Epithelial cell of proximal tubule (primary cell): ENCODE measurements around the gene RNF144A. TPM values are rescaled to one million over a fixed set of nuclear protein-coding genes. Genes with fewer than 3 reads are reported as not detected.

Experiments used
- DNase-seq: peaks from one replicate; pipeline ENCODE4 v3.0.0-alpha.2; 2011; ENCODE audit warnings: low read depth
- H3K4me3 ChIP-seq: 2 replicates; pipeline ENCODE4 v1.5.1; 2011; ENCODE audit warnings: low read depth, mild to moderate bottlenecking, low read length
- total RNA-seq: library from RNA; depleted of rRNA; stranded (reverse); fragments of >200 nt; gene quantifications from 2 replicates; pipeline ENCODE4 v1.2.3, GENCODE V29; 2015
- TF ChIP-seq, protein P1 (sequence below): conservative IDR thresholded peaks from 2 replicates; pipeline ENCODE4 v1.5.1; 2012; ENCODE audit warnings: low read depth, mild to moderate bottlenecking, low read length

The RNF144A gene
- total RNA-seq, 1 donor from 2014 or later: 17.4 TPM

GRCh38 chr2:6908291-6908690 is 8.9 kb upstream of the RNF144A start:
- H3K4me3 ChIP-seq: no peak overlapping the region
- TF ChIP-seq, protein P1, sequence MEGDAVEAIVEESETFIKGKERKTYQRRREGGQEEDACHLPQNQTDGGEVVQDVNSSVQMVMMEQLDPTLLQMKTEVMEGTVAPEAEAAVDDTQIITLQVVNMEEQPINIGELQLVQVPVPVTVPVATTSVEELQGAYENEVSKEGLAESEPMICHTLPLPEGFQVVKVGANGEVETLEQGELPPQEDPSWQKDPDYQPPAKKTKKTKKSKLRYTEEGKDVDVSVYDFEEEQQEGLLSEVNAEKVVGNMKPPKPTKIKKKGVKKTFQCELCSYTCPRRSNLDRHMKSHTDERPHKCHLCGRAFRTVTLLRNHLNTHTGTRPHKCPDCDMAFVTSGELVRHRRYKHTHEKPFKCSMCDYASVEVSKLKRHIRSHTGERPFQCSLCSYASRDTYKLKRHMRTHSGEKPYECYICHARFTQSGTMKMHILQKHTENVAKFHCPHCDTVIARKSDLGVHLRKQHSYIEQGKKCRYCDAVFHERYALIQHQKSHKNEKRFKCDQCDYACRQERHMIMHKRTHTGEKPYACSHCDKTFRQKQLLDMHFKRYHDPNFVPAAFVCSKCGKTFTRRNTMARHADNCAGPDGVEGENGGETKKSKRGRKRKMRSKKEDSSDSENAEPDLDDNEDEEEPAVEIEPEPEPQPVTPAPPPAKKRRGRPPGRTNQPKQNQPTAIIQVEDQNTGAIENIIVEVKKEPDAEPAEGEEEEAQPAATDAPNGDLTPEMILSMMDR: no peak
- no peak for DNase-seq

DNA sequence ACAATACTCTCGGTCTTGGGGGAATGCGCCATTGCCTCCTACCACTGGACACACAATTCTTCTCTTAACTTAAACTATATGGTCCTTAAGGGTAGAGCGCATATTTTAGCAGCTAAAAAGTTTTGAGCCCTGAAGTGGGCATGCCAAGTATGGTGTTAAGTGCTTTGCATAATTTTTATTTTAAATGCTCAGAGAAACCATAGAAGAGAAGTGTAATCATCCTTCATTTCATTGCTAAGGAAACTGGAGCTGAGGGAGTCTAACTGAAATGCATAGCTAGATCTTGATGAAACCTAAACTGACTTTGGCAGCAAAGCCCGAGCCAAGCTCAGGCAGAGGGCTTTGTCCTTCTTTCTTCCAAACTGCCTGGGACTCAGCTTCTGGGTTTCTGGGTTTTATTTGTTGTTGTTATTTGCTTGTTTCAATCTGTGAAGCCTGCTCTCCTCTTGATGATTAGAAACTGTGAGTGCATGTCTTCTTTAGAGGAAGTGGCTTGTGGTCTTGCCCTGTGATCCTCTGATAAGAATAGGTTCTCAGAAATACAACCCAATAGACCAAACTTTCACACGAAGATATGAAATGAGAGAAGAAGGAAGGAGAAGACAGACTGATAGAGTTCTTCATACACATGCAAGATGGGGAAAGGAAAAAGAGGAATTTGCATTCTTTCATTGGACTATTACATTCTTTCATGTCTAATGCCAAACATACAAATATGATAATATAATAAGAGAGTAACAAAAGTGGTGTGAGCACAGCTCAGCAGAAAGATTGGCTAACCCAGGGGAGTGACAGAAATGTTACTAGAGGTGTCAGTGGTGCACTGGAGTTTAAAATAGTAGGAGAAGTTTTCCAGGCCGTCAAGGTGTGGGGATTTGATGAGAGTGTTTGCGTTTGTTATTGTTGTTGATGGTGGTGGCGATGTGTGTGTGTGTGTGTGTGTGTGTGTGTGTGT is 7.5 kb upstream of the RNF144A start:
- TF ChIP-seq, protein P1: no peak
- H3K4me3 ChIP-seq: no peak overlapping the region
- DNase-seq: no peak

DNA sequence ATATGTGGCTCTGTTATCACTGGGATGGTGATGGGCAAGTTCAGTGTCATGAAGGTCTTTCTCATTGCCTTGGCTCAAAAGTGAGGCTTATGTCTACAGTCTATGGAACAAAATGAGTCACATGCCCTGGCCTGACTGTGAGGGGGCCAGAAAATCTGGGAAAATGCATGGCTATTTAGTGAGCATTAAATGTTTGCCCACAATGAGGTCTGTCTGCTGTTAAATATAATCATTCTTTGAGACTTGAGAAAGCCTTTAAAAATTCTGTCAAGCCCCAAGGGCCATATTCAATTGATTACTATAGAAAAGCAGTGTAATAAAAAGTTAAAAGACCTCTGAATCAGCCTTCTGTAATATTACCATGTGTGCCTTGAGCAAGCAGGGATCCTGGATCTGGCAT is 5.5 kb upstream of the RNF144A start:
- DNase-seq: no peak
- TF ChIP-seq, protein P1: no peak
- H3K4me3 ChIP-seq: no peak overlapping the region

DNA sequence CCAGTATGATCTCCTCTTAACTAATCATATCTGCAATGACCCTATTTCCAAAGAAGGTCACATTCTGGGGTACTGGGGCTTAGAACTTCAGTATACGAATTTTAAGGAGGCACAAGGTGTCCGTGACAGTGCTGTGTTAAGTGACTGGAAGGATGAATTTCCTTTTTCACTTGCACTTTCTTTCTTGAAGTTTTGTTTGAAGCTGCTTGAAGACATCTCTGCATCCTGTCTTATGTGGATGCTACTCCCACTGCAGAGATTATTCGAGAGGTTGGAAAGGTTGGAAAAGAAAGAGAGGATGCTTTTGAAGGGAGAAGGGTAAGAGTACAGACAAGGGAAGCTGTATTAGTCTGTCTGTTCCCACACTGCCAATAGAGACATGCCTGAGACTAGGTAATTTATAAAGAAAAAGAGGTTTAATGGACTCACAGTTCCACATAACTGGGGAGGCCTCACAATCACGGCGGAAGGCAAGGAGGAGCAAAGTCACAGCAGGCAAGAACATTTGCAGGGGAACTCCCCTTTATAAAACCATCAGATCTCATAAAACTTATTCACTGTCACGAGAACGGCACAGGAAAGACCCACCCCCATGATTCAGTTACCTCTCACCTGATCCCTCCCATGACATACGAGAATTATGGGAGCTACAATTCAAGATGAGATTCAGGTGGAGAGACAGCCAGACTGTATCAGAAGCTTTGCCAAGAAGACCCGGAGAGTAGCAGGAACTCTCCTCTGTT is 3.6 kb upstream of the RNF144A start:
- TF ChIP-seq, protein P1: no peak

DNA sequence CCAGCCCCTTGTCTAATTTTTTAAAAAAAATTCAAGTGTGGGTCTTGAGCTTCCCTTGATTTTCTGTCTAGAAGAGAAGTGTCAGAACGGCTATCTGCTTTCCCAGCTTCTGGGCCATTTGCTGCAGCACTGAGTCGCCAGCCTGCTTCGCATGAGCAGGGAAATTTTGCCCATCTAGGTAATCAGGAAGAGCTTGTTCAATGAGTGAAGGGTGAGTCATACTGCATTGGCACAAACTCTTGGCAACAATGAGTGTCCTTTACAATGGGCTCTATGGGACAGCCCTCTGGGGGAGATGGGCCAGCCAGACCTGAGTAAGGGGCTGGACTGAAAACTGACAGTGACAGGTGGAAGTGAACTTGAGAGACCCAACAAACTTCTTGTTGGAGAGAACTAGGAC is 2.4 kb upstream of the RNF144A start:
- DNase-seq: peak; percentile 43
- TF ChIP-seq, protein P1: no peak
- no peak overlapping the region for H3K4me3 ChIP-seq

More for the DNA sequence above, 3.6 kb upstream of the RNF144A start:
- DNase-seq: no peak
- H3K4me3 ChIP-seq: no peak overlapping the region

GRCh38 chr2:6915399-6915798 is 1.8 kb upstream of the RNF144A start:
- DNase-seq: no peak
- TF ChIP-seq, protein P1: no peak
- H3K4me3 ChIP-seq: no peak overlapping the region
